ENCODE measurements around the gene CDON.

DNA sequence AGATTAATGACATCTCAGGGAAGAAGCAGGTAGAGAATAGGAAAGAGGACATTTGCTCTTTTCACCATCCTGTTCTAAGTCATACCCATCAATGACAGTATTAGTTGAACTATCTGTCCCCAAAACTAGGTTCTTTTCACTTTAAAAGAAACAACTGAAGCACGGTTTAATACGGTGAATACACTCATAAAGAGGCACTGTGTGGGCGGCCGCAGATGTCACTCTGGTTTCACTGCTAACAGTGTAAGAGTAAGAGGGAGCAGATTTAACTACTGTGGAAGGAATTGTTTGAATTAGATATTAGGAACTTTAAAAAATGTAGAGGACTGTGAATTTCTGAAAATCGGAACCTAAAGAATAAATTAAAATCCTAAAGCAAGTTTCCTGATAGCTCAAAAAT lies 67.4 kb downstream of the CDON start:
- no peak for TF ChIP-seq POLR2A (IDR thresholded peaks at IDR 0.05)
- TF ChIP-seq, protein P1, sequence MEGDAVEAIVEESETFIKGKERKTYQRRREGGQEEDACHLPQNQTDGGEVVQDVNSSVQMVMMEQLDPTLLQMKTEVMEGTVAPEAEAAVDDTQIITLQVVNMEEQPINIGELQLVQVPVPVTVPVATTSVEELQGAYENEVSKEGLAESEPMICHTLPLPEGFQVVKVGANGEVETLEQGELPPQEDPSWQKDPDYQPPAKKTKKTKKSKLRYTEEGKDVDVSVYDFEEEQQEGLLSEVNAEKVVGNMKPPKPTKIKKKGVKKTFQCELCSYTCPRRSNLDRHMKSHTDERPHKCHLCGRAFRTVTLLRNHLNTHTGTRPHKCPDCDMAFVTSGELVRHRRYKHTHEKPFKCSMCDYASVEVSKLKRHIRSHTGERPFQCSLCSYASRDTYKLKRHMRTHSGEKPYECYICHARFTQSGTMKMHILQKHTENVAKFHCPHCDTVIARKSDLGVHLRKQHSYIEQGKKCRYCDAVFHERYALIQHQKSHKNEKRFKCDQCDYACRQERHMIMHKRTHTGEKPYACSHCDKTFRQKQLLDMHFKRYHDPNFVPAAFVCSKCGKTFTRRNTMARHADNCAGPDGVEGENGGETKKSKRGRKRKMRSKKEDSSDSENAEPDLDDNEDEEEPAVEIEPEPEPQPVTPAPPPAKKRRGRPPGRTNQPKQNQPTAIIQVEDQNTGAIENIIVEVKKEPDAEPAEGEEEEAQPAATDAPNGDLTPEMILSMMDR (IDR thresholded peaks at IDR 0.05): no peak
- no peak for TF ChIP-seq POLR2AphosphoS5 (IDR thresholded peaks at IDR 0.05)
